Stimulated activated CD8-positive, alpha-beta memory T cell treated with anti-CD3 and anti-CD28 coated beads, Interleukin-4, amount 100 ng/mL, for 48 hours (primary cell): ENCODE data around the gene IL18RAP.

Experiments
- DNase-seq: peaks from one replicate; pipeline ENCODE4 v3.0.0-alpha.2; 2020

IL18RAP gene

DNA sequence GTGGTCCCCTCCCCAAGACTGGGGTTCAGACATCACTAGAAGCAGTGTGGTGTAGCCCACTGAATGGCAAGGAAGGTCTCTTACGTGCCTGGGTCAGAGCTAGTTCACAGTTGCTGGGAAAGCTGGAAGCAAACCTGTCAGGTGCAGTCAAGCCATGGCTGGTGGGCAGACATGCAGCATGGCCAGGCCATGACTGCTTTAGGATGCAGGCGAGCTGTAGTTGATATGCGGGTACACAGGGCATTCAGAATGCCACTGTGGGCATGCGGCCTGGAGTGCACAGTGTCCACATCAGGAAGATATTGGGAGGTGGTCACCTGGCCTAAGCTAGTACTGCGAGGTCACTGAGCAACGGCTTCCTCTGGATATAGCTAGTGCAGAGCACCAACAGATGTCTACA lies 38.2 kb downstream of the IL18RAP start:
- DNase-seq: no peak

DNA sequence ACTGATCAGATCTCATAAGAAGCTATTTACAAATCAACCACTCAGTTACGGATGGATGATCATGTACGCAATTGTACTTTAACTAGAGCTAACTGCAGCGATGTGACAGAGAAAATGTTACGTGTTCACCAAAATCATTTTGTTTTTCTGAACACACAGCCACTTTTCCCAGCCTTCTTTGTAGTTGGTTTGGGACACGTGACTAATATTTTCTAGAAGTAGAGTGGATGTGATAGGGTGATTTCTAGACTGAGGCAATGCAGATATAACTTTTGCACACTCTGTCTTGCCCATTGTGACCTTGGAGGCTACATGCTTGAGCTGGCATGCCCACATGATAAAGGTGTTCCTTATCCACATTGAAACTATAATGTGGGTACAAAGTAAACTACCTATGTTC lies 40.2 kb downstream of the IL18RAP start:
- no peak for DNase-seq

DNA sequence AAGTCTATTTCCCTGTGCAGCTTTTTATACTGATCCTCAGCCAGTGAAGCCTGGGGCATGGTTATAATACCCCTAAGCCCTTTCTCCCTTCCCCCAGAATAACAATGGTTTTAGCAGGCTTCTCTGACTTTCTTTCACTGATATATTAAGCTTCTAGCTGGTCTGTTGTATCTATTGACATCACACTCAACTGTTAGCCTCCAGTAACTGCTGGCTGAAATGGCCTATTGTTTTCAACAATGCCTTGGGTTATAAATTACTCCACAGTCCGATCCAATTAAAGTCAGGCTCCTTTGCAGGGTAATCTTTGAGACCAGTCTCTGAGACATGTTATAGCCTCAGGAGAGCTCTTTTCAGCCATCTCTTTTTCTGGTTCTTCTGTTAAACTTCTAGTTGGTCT lies 47.2 kb downstream of the IL18RAP start:
- DNase-seq: no peak

DNA sequence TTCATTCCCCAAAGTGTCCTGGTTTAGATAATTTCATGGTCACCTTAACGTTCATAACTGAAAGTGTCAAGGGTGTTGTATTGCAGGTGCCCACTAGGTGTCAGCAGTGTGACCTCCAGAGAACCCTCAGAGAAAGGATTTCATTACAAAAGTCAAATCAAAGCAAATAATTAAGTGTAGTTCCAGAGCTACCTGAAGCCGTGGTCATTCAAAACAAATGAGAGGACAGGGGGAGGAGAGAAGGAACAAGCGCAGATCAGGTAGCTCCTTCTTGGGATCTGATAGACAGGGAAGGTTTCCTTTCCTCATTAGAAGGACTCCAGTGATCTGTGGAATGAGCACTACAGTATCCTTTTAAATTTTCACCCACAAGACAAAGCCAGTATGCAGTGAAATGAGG lies 50.1 kb downstream of the IL18RAP start, which contains the start of gene SLC9A4:
Gene SLC9A4, plus strand, starts transcription at position 207 of the 400 bp plus-strand sequence. CDS start 534 bp downstream, outside the sequence.
- peak; percentile 76 for DNase-seq

DNA sequence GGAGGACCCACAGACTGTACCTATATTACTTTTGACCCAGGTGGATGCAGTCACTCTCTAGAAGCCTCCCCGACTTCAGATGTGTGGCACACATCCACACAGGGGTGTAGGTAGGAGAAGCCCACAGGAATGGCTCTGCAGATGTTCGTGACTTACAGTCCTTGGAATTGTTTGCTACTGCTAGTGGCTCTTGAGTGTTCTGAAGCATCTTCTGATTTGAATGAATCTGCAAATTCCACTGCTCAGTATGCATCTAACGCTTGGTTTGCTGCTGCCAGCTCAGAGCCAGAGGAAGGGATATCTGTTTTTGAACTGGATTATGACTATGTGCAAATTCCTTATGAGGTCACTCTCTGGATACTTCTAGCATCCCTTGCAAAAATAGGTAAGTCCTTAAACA lies 50.7 kb downstream of the IL18RAP start:
- DNase-seq: no peak

DNA sequence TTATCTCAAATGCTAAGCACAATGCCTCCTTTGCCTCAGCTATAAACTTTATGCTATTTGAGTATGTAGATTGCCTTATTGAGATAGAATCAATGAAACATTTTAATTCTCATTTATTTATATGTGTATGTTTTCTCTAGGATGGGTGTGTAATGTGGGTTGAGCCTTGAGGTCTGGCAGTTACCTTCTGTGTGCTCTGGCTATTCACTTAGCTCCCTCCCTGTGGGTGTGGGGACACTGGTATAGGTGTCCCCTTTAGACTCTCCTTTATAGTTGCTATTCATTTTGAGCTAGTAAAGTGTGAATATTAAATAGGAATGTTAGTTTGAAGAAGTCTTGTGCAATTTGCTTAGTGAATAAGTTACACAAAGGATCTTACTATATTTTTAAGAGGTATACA lies 51.8 kb downstream of the IL18RAP start:
- no peak for DNase-seq

DNA sequence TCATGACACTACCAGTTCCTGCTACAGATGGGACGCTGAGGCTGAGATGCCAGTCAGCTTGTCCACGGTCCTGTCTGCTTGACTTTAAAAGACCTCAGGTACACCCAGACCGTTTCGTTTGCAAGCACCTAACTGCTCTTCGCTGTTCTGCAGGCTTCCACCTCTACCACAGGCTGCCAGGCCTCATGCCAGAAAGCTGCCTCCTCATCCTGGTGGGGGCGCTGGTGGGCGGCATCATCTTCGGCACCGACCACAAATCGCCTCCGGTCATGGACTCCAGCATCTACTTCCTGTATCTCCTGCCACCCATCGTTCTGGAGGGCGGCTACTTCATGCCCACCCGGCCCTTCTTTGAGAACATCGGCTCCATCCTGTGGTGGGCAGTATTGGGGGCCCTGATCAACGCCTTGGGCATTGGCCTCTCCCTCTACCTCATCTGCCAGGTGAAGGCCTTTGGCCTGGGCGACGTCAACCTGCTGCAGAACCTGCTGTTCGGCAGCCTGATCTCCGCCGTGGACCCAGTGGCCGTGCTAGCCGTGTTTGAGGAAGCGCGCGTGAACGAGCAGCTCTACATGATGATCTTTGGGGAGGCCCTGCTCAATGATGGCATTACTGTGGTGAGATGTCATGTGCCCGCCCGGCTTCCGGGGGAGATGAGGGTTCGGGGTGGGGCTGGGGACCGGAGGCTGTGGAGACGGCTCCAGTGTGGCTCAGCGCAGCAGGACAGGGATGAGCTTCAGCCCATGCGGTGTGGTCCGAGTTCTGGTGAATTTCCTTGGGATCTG lies 55.9 kb downstream of the IL18RAP start:
- no peak for DNase-seq

DNA sequence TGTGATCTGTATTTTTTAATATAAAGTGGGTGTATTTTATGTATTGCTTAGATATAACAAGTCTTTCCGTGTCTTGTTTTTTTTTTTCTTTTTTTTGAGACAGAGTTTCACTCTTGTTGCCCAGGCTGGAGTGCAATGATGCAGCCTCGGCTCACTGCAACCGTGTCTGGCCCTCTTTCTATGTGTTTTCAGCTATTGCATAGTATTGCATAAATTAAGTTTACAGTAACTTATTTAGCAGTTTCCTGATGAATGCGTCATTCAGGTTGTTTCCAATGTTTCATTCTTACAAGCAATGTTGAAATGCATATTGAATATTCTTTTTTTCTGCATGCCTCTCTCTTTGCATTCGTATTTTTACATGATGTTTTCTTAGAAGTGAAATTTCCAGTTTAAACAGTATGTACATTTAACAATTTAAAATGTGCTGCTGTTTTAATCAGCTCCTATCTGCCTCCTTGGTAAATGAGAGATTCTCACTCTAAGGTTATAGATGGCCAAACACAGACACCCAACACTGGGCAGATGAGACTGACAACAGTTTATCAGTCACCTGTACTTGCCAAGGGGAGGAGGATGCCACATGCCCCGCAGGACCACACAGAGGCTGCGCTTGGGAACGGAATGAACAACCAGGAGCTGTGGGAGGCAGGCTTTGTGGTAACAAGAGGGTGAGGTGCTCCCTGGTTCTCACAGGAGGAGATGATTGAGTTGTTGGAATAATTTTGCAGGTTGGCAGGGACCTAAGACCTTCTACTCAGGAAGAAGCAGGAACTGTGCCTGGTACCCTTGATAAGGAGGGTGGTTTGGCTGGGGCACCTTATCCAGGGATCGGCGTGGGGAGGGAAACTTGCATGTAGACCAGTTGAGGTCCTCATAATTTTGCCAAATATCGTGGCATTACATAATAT lies 57.6 kb downstream of the IL18RAP start:
- no peak for DNase-seq

DNA sequence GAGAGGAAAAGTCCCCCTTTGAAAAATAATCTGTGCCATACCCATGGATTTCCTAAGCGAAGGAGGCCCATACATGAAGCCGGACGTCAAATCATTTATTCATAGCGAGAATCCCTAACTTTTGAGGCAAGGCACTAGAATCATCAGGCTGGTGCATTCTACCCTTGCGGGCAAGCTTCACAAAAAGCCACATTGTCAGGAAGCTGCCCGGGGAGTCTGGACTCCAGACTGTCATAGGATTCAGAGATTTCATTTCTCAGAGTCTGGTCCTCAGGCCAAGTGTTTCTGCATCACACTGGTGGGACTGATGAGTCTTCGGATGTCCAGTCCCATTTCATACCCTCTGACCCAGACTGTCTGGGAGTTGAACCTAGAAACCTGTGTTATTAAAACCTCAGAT lies 59.0 kb downstream of the IL18RAP start:
- no peak for DNase-seq

DNA sequence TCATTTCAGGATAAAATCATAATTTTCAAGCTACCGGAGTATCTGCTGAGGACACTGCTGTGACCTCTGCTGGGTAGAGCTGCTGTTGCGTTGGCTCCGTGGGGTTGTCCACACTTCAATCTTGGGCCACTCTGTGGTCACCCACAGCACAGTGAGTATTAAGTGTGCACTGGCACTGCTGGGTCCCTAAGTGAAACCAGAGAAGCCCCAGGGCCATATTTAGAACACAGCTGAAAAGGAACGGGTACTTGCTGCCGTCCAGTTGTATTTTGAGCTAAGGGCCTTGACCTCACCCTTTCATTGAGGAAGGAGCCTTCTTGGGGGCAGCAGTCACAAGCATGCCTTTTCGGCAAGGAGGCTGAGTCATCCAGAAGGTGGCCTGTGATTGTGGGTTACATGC lies 60.1 kb downstream of the IL18RAP start:
- DNase-seq: no peak

DNA sequence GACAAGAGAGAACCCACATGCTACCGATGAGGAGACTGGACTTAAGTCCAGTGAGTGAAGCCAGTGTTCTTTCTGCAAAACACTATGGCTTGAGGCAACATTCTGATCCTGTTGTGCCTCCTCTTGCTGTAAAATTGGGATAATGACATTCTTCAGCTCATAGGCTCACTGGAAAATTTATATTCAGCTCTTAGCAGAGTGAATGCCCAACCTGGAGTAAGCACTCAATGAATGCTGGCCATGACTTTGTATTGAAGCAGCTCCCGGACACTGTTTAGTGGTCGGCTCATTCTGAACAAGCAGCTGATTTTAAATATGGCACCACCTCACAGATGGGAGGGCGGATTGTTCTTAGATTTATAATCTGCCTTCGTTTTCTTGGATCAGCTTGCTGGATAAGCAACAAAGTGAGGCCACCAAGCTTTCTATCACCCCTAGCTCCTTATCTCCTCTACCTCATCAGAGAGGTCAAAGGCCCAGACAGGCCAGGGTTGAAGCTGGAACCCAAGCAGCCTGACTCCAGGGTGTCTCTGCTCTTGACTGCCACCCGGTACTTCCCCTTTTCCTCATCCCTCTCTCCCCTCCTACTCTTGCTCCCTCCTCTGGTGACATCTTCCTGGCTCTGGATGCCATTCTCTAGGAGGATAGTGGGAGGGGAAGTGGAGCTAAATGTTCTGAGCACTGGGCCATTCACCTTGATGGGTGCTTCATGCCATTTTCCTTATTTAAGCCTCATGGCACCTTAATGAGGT lies 61.5 kb downstream of the IL18RAP start:
- no peak for DNase-seq

DNA sequence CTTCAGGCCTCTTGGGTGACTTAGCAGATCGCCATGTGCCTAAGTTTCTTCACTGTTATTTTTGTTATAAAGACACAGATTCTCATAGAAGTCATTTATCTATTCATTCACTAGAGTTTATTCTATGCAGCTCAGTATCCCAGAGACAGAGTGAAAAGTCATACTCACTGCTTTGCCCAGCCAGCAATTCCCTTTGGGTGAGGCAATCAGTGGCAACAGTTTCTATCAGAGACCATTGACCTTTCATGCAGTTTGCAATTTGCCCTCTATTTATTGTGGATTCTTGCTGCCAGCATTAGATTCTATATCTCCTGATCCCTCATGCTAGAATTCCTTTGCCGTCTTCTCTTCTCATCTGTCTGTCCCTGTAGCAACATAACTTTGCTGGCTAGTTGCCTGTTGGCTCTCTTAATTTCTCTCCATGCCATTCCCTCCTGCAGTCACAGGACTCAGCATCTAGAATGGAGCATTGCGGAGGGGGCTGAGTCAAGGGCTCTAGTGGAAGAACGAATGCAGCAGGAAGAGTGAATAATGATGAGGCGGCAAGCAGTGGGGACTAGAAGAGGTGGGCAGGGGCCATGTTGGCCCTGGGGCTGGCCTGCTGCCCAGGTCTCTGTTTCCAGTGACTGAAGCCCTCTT lies 62.3 kb downstream of the IL18RAP start:
- no peak for DNase-seq

DNA sequence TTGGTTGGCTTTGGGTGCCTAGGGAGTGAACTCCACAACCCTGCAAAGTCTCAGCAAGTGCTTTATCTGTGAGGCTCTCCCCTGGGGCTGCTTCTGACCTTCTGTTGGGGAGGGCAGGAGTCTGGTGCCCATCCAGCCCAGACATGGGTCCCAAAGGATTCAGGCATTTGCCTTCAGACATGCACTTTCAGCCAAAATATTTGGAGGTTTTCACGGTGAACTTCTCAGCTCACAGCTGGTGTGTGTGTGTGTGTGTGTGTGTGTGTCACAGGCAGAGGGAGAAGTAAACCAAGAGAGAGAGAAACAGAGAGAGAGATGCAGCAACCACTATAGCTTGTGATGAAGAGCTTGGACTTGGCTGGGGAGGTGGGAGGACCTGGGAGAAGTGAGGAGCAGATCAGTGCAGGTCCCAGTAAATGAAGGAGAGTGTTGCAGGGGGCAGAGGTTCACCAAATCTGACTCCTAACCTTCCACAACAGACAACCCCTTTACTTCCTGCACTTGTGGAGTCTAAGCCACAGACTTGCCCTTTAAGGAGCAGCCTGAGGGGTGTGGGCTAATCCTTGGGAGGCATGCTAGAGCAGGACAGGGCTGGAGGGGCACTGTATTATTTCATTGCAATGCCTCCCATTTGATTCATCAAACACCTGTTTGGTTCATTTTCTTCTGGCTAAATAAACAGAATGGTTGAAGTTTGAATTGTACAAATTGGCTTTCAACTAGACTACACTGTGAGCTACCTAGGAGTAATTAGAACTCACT lies 64.2 kb downstream of the IL18RAP start:
- no peak for DNase-seq

DNA sequence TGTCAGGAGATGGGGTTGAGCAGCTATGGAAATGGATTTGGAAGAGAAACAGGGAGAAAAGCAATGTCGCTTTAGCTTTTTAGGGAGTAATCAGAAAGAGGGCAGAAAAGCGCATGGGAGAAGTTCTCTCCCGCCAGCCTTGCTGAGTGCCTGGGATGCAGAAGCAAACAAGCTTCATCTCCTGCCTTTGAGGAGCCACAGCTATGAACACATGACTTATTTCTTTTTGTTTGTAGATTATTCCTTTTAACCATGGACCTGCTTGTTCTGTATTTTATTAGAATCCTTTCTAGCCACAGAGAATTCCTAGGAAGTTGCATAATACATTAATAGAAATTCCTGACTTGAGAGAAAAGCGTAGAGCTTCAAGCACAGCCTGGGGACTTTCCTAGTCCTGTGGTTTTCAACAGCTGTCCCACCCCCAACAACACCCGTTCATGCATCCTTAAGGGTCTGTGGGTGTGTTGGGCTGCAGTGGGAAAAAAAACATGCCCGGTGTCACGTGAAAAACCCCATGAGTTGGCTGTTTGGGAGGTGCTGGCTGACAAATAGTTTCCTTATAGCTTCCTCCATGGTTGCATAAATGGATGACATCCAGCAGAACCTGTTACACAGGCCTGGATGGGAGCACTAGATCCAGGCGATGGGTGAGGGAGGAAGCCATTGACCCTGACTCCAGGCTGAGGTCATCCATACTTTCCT lies 65.0 kb downstream of the IL18RAP start:
- DNase-seq: no peak

DNA sequence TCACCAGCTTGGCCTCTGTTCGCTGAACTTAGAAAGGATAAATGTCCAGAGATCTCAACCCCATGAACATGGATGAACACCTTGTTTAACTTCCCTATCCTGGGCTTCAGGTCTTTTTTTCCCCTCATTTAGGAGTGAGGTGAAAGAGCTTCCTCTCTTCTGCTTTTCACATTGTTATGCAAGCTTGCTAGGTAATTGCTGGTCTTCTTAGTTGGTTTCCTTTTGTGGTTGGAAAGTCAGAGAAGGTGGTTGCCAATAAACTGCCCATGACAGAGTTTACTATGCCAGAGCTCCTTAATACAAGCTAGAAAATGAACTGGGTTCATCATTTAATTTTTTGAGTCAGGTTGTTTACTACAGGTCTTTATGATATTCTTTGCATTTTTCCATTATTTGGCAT lies 66.7 kb downstream of the IL18RAP start:
- no peak for DNase-seq

DNA sequence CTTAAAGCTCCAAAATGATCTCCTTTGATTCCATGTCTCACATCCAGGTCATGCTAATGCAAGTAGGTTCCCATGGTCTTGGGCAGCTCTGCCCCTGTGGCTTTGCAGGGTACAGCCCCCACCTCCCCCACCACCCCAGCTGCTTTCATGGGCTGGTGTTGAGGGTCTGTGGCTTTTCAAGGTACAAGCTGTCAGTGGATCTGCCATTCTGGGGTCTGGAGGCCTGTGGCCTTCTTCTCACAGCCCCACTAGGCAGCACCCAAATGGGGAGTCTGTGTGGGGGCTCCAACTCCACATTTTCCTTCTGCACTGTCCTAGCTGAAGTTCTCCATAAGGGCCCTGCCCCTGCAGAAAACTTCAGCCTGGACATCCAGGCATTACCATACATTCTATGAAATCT lies 69.0 kb downstream of the IL18RAP start:
- DNase-seq: no peak

DNA sequence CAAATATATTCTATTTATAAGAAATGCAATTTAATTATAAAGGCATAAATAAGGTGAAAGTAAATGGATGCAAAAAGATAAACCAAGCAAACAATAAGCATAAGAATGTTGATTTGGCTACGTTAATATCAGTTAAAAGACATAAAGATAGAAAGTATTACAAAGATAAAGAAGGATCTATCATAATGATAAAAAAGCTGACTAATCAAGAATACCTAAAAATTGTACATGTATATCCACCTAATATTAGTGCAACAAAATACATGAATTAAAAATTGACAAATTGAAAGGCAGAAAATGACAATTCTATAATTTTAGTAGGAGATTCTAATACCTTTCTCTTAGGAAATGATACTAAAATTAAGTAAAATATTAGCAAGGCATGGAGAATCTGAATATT lies 71.6 kb downstream of the IL18RAP start:
- DNase-seq: no peak

DNA sequence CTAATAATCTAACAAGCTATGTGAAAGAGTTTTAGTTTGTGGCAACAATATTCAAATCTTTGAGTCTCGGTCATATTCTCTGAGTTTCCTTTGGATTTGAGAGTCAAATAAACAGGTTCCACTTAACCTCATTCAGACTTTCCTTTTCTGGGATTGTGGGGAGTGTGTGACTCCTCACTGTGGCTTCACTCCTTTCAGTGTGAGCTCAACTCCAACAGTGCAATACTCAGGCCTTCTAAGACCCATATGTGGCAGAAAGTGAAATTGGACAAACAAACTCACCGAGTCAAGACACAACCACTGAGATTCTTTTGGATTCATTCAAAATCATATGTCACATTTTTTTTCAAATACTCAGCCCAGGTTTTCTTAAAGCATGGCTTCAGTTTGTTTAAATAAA lies 75.5 kb downstream of the IL18RAP start:
- DNase-seq: no peak

DNA sequence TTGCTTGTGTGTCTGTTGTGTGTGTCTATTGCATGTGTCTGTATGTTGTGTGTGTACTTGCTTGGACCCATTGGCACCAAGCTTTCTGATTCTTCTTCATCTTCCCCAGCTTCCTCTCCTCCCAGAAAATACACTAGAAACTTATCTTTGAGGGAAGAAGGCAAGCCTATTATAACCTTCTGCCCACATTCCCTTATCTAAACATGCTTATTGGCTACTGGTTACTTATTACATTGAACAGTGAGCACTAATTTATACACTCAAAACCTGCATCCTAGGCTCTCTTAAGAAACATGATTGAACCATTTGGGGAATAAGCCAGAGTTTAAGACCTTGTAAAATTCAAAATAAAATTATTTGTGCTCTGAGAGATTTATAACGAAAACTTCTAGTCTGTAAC lies 76.6 kb downstream of the IL18RAP start:
- DNase-seq: no peak
